SK-N-SH treated with all-trans-retinoic acid at 6 μM for 48 hours (cell line): ENCODE results near the gene THEMIS.

Experiments
- CREB5 ChIP-seq: fragments of 250-450 bp; sonication (Bioruptor Pico); IDR thresholded peaks from 2 replicates; pipeline ENCODE4 v1.5.1; 2020; ENCODE audit warnings: low read depth, mild to moderate bottlenecking, moderate library complexity
- ISL1 ChIP-seq: fragments of 250-450 bp; sonication (Bioruptor Pico); IDR thresholded peaks from 2 replicates; pipeline ENCODE4 v2.1.2; 2022; ENCODE audit warnings: mild to moderate bottlenecking, moderate library complexity
- PATZ1 ChIP-seq: fragments of 250-450 bp; sonication (Bioruptor Pico); IDR thresholded peaks from 2 replicates; pipeline ENCODE4 v1.8.0; 2020; ENCODE audit warnings: mild to moderate bottlenecking, moderate library complexity, borderline replicate concordance
- ZNF565 ChIP-seq: fragments of 450-650 bp; formaldehyde crosslinking; conservative IDR thresholded peaks from 2 replicates; pipeline ENCODE4 v1.5.0; 2020; ENCODE audit warnings: low read depth, mild to moderate bottlenecking, moderate library complexity
- ZNF8 ChIP-seq: fragments of 450-650 bp; formaldehyde crosslinking; IDR thresholded peaks from 2 replicates; pipeline ENCODE4 v1.5.0; 2020; ENCODE audit warnings: mild to moderate bottlenecking, moderate library complexity

GRCh38 chr6:127690092-127690491, 210.8 kb downstream of the THEMIS start:
- no peak for TF ChIP-seq ZNF565 (CRISPR knock-in tag)
- no peak for TF ChIP-seq CREB5 (CRISPR knock-in tag)
- TF ChIP-seq ZNF8 = no peak
- TF ChIP-seq PATZ1 (CRISPR knock-in tag) = no peak
- no peak for TF ChIP-seq ISL1
